Right lobe of liver (tissue), 4 donors: ENCODE measurements around the gene TK2.

Experiments used
- CTCF ChIP-seq, 4 donors: fragments of 200-600 bp in 3 of 4; fragments of 450-650 bp in 1 of 4; IDR thresholded peaks; one replicate each; pipeline versions ENCODE4 v1.5.1 to v1.8.0; 2016 to 2022; ENCODE audit warnings: antibody characterized with exemption in 4 of 4, mild to moderate bottlenecking in 2 of 4
- POLR2A ChIP-seq: fragments of 450-650 bp; IDR thresholded peaks from one replicate; pipeline ENCODE4 v1.6.1; 2017; ENCODE audit warnings: antibody characterized with exemption, mild to moderate bottlenecking
- donor health status: DM: no; HTN: no; CAD: no.
- donor health status: DM: no; HTN: no; CAD: no.
- donor health status: DM: no; HTN: yes; CAD: no.

GRCh38 chr16:66483689-66484452 lies 66.1 kb downstream of the TK2 start:
- TF ChIP-seq CTCF (IDR thresholded peaks at IDR 0.05) (peak; percentile 82 to 91 (median 90)), POLR2A (no peak)
